K562 (cell line): ENCODE data around the gene GPNMB. TPM values are rescaled to one million over a fixed set of nuclear protein-coding genes. Genes with fewer than 3 reads are reported as not detected.

ENCODE experiments used
- ATAC-seq: fragments of 200-7000 bp; cut with Tn5 transposase; 3 replicates; pipeline ENCODE4 v1.9.1; 2020; ENCODE audit warnings: moderate library complexity
- BruUV-seq: library from RNA; stranded (reverse); fragments of 400-500 nt; replicated peaks from 2 replicates; lab custom pipeline; 2021; lab: Mats Ljungman, UMichigan
- CTCF ChIA-PET: fragments of 300-600 bp; formaldehyde crosslinking; extraction: SDS; loops from one replicate; lab custom pipeline; 2021; ENCODE audit warnings: low intra/inter-chr PET ratio; lab: Yijun Ruan, JAX
- POLR2A ChIA-PET: fragments of 300-600, 350-650 bp; sonication (Branson Sonifier 250); formaldehyde crosslinking; extraction: SDS; loops from one replicate; lab custom pipeline; 2021; ENCODE audit warnings: antibody characterized with exemption, inconsistent platforms; lab: Yijun Ruan, JAX
- DNase-seq, 4 experiments: peaks; one replicate each; pipeline versions ENCODE4 v3.0.0 to v3.0.0-alpha.2; 2011 to 2018; ENCODE audit warnings: low spot score in 3 of 4, mixed read lengths in 3 of 4; ENCODE audit errors: extremely low read depth in 1 of 4
- FAIRE-seq: peaks from 2 replicates; lab custom pipeline; 2011; peaks lifted over from hg19 to GRCh38; lab: Jason Lieb, UNC
- H2AFZ ChIP-seq: 2 replicates; pipeline ENCODE4 v1.6.0; 2011; ENCODE audit warnings: low read depth, low read length, control low read depth, inconsistent platforms
- H3K27ac ChIP-seq: fragments of 200-600 bp; 3 replicates; pipeline ENCODE4 v1.8.0; 2011; ENCODE audit warnings: low read depth, mild to moderate bottlenecking, control low read depth, inconsistent platforms, low read length, moderate library complexity, mixed read lengths; ENCODE audit errors: extremely low read depth
- H3K27me3 ChIP-seq, 2 experiments: fragments of 300-600 bp in 1 of 2; 2 replicates in 1 of 2; 3 replicates in 1 of 2; pipeline versions ENCODE4 v1.6.0 to v1.8.0; 2011; ENCODE audit warnings: inconsistent platforms in 2 of 2, low read length in 2 of 2, mild to moderate bottlenecking in 1 of 2, mixed read lengths in 1 of 2, moderate library complexity in 1 of 2; ENCODE audit not compliant: control insufficient read depth in 2 of 2, insufficient read depth in 2 of 2
- H3K36me3 ChIP-seq: fragments of 300-600 bp; 3 replicates; pipeline ENCODE4 v1.8.0; 2011; ENCODE audit warnings: mild to moderate bottlenecking, low read length, inconsistent platforms; ENCODE audit not compliant: control insufficient read depth, insufficient read depth
- H3K4me1 ChIP-seq, 2 experiments: fragments of 200-600 bp in 1 of 2; replicated peaks in 1 of 2; 2 replicates in 1 of 2; 3 replicates in 1 of 2; pipeline versions ENCODE4 v1.5.1 to v1.8.0; 2011; ENCODE audit warnings: inconsistent platforms in 2 of 2, low read length in 2 of 2, mild to moderate bottlenecking in 1 of 2, mixed read lengths in 1 of 2, moderate library complexity in 1 of 2; ENCODE audit not compliant: control insufficient read depth in 2 of 2, insufficient read depth in 2 of 2
- H3K4me2 ChIP-seq: 2 replicates; pipeline ENCODE4 v1.6.1; 2011; ENCODE audit warnings: low read length, control low read depth, inconsistent platforms, mixed read lengths; ENCODE audit not compliant: insufficient read depth
- H3K4me3 ChIP-seq: fragments of 200-600 bp; sonication (generic), shearing (Covaris generic); 2 replicates; pipeline ENCODE4 v1.5.1; 2016; ENCODE audit warnings: control low read depth, inconsistent platforms
- H3K79me2 ChIP-seq: fragments of 200-600 bp; 3 replicates; pipeline ENCODE4 v1.8.0; 2011; ENCODE audit warnings: low read length, inconsistent platforms; ENCODE audit not compliant: control insufficient read depth, insufficient read depth
- H3K9ac ChIP-seq, 2 experiments: 2 replicates each; pipeline versions ENCODE4 v1.6.0 to v1.6.1; 2011; ENCODE audit warnings: low read depth in 2 of 2, low read length in 2 of 2, control low read depth in 1 of 2, inconsistent platforms in 1 of 2, mild to moderate bottlenecking in 1 of 2, mixed read lengths in 1 of 2; ENCODE audit not compliant: insufficient read depth in 1 of 2
- H3K9me1 ChIP-seq: one replicate; pipeline ENCODE4 v1.6.0; 2011; ENCODE audit warnings: inconsistent platforms, mild to moderate bottlenecking, low read length, moderate library complexity; ENCODE audit not compliant: control insufficient read depth, insufficient read depth
- H3K9me3 ChIP-seq: replicated peaks from 2 replicates; pipeline ENCODE4 v1.5.1; 2011; ENCODE audit warnings: low read depth, low read length, inconsistent platforms; ENCODE audit not compliant: control insufficient read depth, insufficient read depth
- H4K20me1 ChIP-seq: replicated peaks from 2 replicates; pipeline ENCODE4 v1.6.1; 2011; ENCODE audit warnings: low read length, inconsistent platforms, mixed read lengths; ENCODE audit not compliant: control insufficient read depth, insufficient read depth
- AFF4 ChIP-seq: sonication (generic); formaldehyde crosslinking; IDR thresholded peaks from 2 replicates; pipeline ENCODE4 v1.8.0; 2023; ENCODE audit warnings: mild to moderate bottlenecking, missing genetic modification reagents
- CTCFL ChIP-seq: IDR thresholded peaks from 2 replicates; pipeline ENCODE4 v1.6.1; 2011; ENCODE audit warnings: borderline replicate concordance, low read depth, mild to moderate bottlenecking, moderate library complexity, low read length; ENCODE audit not compliant: insufficient read depth, poor library complexity, severe bottlenecking
- CXXC5 ChIP-seq: fragments of 250-450 bp; sonication (Bioruptor Pico); IDR thresholded peaks from 2 replicates; pipeline ENCODE4 v1.8.0; 2022; ENCODE audit warnings: inconsistent platforms, mild to moderate bottlenecking, moderate library complexity
- FIP1L1 ChIP-seq: fragments of 200-400 bp; formaldehyde crosslinking; IDR thresholded peaks from 2 replicates; pipeline ENCODE4 v1.6.1; 2018; ENCODE audit warnings: mild to moderate bottlenecking, low read depth, low read length; ENCODE audit not compliant: poor library complexity, severe bottlenecking
- HINFP ChIP-seq: fragments of 450-650 bp; conservative IDR thresholded peaks from 2 replicates; pipeline ENCODE4 v1.6.1; 2016; ENCODE audit warnings: missing genetic modification characterization, low read depth, mild to moderate bottlenecking, control low read depth, missing compliant biosample characterization
- PRMT5 ChIP-seq: sonication (generic); formaldehyde crosslinking; IDR thresholded peaks from 2 replicates; pipeline ENCODE4 v1.5.0; 2020; ENCODE audit warnings: missing genetic modification reagents
- SAFB2 ChIP-seq: fragments of 200-400 bp; formaldehyde crosslinking; IDR thresholded peaks from 2 replicates; pipeline ENCODE4 v1.6.1; 2018; ENCODE audit warnings: borderline replicate concordance, low read length, low read depth, moderate library complexity; ENCODE audit not compliant: severe bottlenecking
- SREBF1 ChIP-seq: fragments of 150-350 bp; IDR thresholded peaks from 2 replicates; pipeline ENCODE4 v1.6.1; 2014; ENCODE audit warnings: antibody characterized with exemption, low read depth, low read length, borderline replicate concordance
- ZNF583 ChIP-seq: fragments of 250-450 bp; sonication (Bioruptor Pico); IDR thresholded peaks from 2 replicates; pipeline ENCODE4 v1.4.0; 2020
- WGBS: fragments of 100-300 bp; shearing (Covaris generic); methylation state at CpG from one replicate; pipeline ENCODE4 v1.1.6; 2016; ENCODE audit warnings: low coverage, mixed read lengths; ENCODE audit not compliant: insufficient coverage; ENCODE audit errors: missing lambda C conversion rate; 5-methylcytosine and 5-hydroxymethylcytosine counted together
- in situ Hi-C: fragments of 300-500 bp; cut with MboI; formaldehyde crosslinking; loops from 4 replicates; pipeline ENCODE4 v1.15.0; 2018; ENCODE audit warnings: inconsistent platforms, mixed read lengths
- intact Hi-C: fragments of 100-400 bp; cut with micrococcal nuclease; formaldehyde crosslinking; loops from 2 replicates; pipeline ENCODE4 v1.14.2; 2022
- polyA plus RNA-seq, 8 experiments: library from polyadenylated mRNA; depleted of rRNA in 4 of 8; stranded (reverse) in 5 of 8; unstranded in 3 of 8; fragments of >200 nt; fragmentation: Nextera tagmentation in 2 of 8; fragmentation: Illumina TruSeq in 1 of 8; extraction: Ambion mirVana in 2 of 8; extraction: Trizol in 1 of 8; gene quantifications; 2 replicates each; pipeline versions ENCODE4 v1.2.1 to v1.2.3, GENCODE V29; 2011 to 2014; ENCODE audit warnings: inconsistent platforms in 1 of 8, missing spikeins in 1 of 8
- total RNA-seq, 7 experiments: library from RNA; depleted of rRNA in 6 of 7; stranded (reverse); fragments of >200 nt in 6 of 7; fragmentation: Illumina TruSeq in 2 of 7; extraction: Trizol in 2 of 7; gene quantifications; 2 replicates each; pipeline versions ENCODE4 v1.2.1 to v1.2.3, GENCODE V29; 2011 to 2021; ENCODE audit warnings: low replicate concordance in 1 of 7

GPNMB gene
- total and polyA plus RNA-seq, 9 of the 15 experiments (the other 6 are each of a cell fraction or from before 2014, with no cell fraction given), result 0.15 to 0.72 (median 0.33) TPM

- TF ChIP-seq HINFP (tag) (no peak), CTCFL (no peak), SAFB2 (no peak), CXXC5 (CRISPR knock-in tag) (no peak), PRMT5 (CRISPR knock-in tag) (no peak), ZNF583 (CRISPR knock-in tag) (no peak)
Observed at GRCh38 chr7:23242935-23243334, 3.6 kb upstream of the GPNMB start (continued).

- H3K9ac ChIP-seq, result 0 out of 4 replicates have a peak overlapping the region, but pooled peaks of 1 of the 2 experiments have one; percentile 29
- H3K9me1 ChIP-seq, result no peaks in the 10 kb centered on the region
- H3K79me2 ChIP-seq, result no peaks in the 10 kb centered on the region
- no peaks in the 10 kb centered on the region for H4K20me1 ChIP-seq
- no peak for FAIRE-seq
- H3K4me2 ChIP-seq, result no peak overlapping the region
- WGBS, result 30% methylated on average over 6 of the region's 6 CpGs
- H3K4me3 ChIP-seq, result no peak overlapping the region
- no peak overlapping the region for H3K27ac ChIP-seq
- peaks cover 0 to 10% of the 10 kb centered on the region in 2 experiments; a peak in 4 of 5 replicates for H3K27me3 ChIP-seq
- ATAC-seq, result no peak
- intact Hi-C loops (no loop called here), in situ Hi-C loops (no loop called here)
- no peak for DNase-seq
- ChIA-PET POLR2A (interaction anchor here (0.6 to 1.1 kb wide), 4 partner anchors 9 to 419 kb away, joined by 3 read pairs; no protein-coding TSS in a partner anchor), CTCF (interaction anchor here (0.7 kb wide), 1 partner anchor 220 kb away, joined by 5 read pairs; no protein-coding TSS in a partner anchor)
- no TSS peak for BruUV-seq
- H3K4me1 ChIP-seq, result peaks cover 2 to 10% of the 10 kb centered on the region in 2 experiments; a peak in 2 of 5 replicates
- H3K36me3 ChIP-seq, result no peaks in the 10 kb centered on the region
- H3K9me3 ChIP-seq, result no peaks in the 10 kb centered on the region
- peak overlapping the region; percentile 58 for H2AFZ ChIP-seq
- TF ChIP-seq FIP1L1 (no peak), SREBF1 (no peak), AFF4 (no peak)
Observed at GRCh38 chr7:23247046-23247602, 549 bp downstream of the GPNMB start.
